AG08396 (cell line): ENCODE data around the gene MDC1.
A peak's percentile ranks its signal among the peaks of the same experiment; 100 is the strongest.

Experiments used
- DNase-seq: peaks from one replicate; pipeline ENCODE4 v3.0.0; 2012; ENCODE audit warnings: low spot score, mixed read lengths

MDC1 gene

DNA sequence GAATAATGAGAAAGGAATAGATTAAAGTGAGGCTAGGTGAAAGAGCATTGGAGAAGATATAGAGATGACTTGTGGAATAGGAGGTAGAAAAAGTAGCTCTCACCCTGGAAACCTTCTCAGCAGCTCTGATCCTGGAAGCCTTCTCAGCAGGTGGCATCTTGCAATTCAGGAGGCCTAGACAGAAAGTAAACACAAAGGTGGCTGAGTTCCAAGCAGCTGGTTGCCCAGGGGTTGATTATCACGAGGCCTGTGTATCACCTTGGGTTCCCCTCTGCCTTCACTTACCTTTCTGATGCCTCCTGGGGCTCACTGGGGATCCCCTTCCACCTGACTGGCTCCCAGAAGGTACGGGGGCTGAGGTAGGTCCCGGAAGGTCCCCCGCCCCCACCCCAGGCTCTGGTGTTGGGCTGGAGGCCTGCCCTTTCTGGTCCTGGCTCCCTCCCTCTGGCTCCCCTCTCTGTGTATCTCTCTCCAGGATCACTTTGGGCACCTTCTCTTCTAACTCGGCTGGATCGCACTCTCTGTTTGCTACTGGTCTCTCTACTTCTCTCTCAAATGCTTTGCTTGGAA lies 9.7 kb downstream of the MDC1 start:
- DNase-seq, result no peak

DNA sequence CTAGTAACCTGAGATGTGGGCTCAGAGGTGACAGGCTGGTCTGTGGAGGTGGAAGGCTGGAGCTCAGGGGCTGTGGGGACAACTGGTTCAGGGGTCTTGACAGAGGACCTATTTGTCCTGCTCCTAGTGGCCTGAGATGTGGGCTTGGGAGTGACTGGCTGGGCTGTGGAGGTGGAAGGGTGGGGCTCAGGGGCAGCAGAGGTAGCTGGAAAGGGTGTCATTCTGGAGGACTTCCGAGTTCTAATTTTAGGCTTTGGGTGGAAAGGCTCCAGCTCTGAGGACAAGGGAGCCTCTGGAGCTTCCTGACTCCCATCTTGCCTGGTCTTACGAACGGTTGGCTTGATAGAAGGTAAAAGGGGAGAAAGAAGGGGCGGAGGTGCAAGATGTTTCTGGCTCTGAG lies 11.5 kb downstream of the MDC1 start:
- no peak for DNase-seq

DNA sequence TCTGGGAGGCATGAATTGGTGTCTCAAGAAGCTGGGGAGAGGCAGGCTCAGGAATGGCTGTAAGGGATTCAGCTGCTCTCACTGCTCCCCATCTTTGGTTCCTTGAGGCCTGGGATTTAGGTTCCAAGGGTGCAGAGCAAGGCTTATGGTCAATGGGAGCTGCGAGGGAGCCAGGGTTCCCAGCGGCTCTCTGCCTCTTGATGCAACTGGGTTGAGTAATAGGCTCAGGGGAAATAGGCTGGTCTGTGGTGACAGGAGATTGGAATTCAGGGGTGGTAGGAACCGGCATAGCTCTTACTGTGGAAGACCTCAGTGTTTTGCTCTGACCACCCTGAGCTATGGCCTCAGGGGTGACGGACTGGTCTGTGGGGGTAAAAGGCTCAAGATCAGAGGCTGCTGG lies 13.3 kb downstream of the MDC1 start:
- no peak for DNase-seq

GRCh38 chr6:30703011-30703410 lies 14.1 kb downstream of the MDC1 start:
- DNase-seq, result no peak

DNA sequence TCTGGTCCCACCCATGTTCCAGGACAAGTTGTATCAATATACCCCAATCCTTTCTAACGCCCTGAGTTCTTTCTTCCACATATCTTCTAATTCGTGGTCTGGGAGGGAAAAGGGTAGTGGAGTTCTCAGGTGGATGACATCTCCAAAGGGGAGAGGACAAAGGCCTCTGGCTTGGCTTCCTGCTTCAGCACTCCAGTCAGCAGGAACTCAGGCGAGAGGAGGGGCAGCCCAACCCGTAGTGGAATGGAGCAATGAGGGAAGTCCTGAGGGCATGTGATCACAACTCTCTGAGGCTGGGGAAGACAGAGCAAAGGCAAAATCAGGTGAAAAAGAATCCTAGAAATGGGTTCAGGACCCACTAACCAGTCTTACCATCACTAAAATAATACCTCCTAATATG lies 16.7 kb downstream of the MDC1 start:
- no peak for DNase-seq

DNA sequence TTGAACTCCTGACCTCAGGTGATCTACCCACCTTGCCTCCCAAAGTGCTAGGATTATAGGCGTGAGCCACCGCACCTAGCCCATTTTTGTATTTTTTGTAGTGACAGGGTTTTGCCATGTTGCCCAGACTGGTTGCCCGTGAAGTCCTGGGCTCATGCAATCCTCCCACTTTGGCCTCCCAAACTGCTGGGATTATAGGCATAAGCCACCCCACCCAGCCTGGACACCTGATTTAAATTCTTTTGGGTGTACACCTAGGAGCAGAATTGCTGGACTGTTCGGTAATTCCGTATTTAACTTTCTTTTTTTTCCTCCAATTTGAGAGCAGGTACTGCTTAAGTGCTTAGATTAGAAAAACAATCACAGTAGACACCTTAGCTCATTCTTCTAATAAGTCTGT lies 20.6 kb downstream of the MDC1 start:
- DNase-seq, result no peak

- no peak for DNase-seq
These were observed 25.8 kb downstream of the MDC1 start for GRCh38 chr6:30691208-30691847.

GRCh38 chr6:30690403-30691207 lies 26.5 kb downstream of the MDC1 start, which contains the start of gene NRM:
Gene NRM (minus strand): TSS chr6:30690984. CDS start chr6:30690974, 10 bp downstream.
- peak; percentile 91 for DNase-seq

DNA sequence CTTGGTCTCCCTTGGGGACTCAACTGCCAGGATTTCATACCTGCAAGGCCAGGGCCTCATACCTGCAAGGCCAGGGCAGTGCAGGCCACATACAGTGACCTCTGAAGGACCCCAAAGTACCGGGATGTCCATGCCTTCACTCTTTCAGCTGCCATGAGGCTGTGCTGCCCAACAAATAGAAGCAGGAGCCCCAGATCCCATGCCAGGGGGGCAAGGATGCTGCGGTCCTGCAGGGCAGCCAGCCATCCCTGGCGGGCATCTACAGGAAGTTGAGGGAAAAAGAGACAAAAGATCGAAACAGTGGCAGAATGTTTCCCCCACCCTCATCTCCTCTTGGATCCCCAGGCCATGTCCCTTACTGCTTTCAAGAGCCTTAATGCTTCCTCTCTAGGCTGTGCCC lies 27.1 kb downstream of the MDC1 start:
- no peak for DNase-seq

- no peak for DNase-seq
These were observed 27.8 kb downstream of the MDC1 start for GRCh38 chr6:30689022-30689865.

GRCh38 chr6:30688569-30688968 lies 28.5 kb downstream of the MDC1 start:
- no peak for DNase-seq

DNA sequence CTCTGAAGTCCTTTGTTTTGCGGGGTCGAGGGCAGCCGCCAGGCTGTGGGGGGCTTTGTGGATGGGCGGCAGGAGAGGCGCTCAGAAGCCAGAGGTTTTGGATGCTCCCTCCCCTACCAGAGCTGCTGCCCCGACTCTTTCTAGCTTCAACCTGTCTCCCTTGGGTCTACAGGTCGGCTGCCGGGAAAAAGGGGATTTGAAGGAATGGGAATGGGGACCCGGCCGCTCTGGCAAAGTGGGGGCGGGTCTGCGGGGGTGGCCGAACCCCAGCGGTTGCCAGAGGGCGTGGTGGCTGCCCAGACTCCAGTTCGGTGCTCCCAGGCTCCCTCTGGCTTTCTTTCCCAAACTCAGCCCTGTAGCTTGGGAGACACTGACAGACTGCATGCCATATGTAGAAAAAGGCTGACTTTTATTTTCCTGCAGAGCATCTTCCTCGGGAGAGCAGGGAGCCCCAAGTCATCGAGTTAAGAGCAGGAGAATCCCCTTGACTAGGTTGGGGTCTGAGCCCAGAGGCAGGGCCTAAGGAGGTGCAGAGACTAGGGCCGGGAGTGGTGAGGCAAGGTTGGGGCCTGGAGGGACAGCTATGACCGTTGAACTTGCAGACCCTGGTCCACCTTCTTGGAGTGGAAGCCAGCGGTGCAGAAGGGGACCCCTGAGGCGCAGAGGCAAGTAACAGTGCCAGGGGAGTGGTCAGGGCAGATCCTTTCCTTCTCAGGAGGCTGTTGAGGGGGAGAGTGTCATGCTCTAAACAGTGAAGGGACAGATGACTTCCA lies 29.2 kb downstream of the MDC1 start:
- DNase-seq, result peak; percentile 41

- DNase-seq, result peak; percentile 92
These were observed 30.0 kb downstream of the MDC1 start for GRCh38 chr6:30686908-30687658.

- DNase-seq, result peak; percentile 75
These were observed 30.8 kb downstream of the MDC1 start, which contains the start of gene PPP1R18 for GRCh38 chr6:30686009-30686907. Gene PPP1R18 (minus strand): TSS chr6:30686645. CDS start chr6:30686018, 627 bp downstream.

GRCh38 chr6:30685157-30686008 lies 31.7 kb downstream of the MDC1 start:
- DNase-seq, result peak; percentile 18

- peak; percentile 2 for DNase-seq
These were observed 32.5 kb downstream of the MDC1 start for GRCh38 chr6:30684386-30685156.

DNA sequence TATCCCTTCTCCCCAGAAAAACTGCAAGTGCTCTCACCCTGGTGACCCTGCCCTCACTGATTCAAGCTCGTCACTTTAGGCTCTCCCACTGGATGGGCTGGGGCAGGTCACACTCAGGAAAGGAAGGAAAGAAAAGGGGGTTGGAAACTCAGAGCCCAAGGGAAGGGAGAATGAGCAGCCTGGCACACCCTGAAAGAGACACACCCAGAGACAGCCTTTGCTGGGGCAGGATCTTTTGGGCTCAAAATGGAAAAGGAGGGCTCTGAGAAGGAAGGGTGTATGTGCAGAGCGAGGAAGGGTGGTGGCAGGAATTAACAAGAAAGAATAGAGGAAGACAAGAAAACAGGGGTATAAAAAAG lies 33.1 kb downstream of the MDC1 start:
- no peak for DNase-seq
